Glutamatergic neuron (in vitro differentiated cells): ENCODE measurements around the gene NDUFB8. TPM values are rescaled to one million over a fixed set of nuclear protein-coding genes. Genes with fewer than 3 reads are reported as not detected.

ENCODE experiments used
- DNase-seq: peaks from one replicate; pipeline ENCODE4 v3.0.0; 2022
- H3K27ac Mint-ChIP-seq: one replicate; pipeline ENCODE4 v1.8.0; 2020; ENCODE audit warnings: mild to moderate bottlenecking, mixed read lengths, inconsistent platforms; ENCODE audit not compliant: unreplicated experiment
- H3K27me3 Mint-ChIP-seq: one replicate; pipeline ENCODE4 v1.8.0; 2020; ENCODE audit warnings: mild to moderate bottlenecking, moderate library complexity, mixed read lengths, inconsistent platforms; ENCODE audit not compliant: unreplicated experiment
- H3K36me3 Mint-ChIP-seq: one replicate; pipeline ENCODE4 v1.8.0; 2020; ENCODE audit warnings: mild to moderate bottlenecking, mixed read lengths, inconsistent platforms; ENCODE audit not compliant: unreplicated experiment
- H3K4me1 Mint-ChIP-seq: one replicate; pipeline ENCODE4 v1.8.0; 2020; ENCODE audit warnings: mild to moderate bottlenecking, low read depth, mixed read lengths, inconsistent platforms; ENCODE audit not compliant: unreplicated experiment
- H3K4me3 Mint-ChIP-seq: one replicate; pipeline ENCODE4 v1.8.0; 2020; ENCODE audit warnings: mild to moderate bottlenecking, mixed read lengths, inconsistent platforms; ENCODE audit not compliant: unreplicated experiment
- H3K9me3 Mint-ChIP-seq: one replicate; pipeline ENCODE4 v1.8.0; 2020; ENCODE audit warnings: mild to moderate bottlenecking, moderate library complexity, mixed read lengths, inconsistent platforms; ENCODE audit not compliant: unreplicated experiment
- total RNA-seq: library from RNA; stranded (reverse); fragmentation: NEBNext Ultra II Directional; extraction: Animal tissue kit (Norgen Biotek cat#: 25700); gene quantifications from one replicate; pipeline ENCODE4 v1.2.1, GENCODE V29; 2021; ENCODE audit not compliant: unreplicated experiment
- TF ChIP-seq, protein P1 (sequence below): fragments of 200-600 bp; sonication (generic); IDR thresholded peaks from one replicate; pipeline ENCODE4 v1.5.0; 2021; ENCODE audit not compliant: partially characterized antibody, unreplicated experiment

Gene NDUFB8
- total RNA-seq, 1 donor from 2014 or later = 284 TPM

DNA sequence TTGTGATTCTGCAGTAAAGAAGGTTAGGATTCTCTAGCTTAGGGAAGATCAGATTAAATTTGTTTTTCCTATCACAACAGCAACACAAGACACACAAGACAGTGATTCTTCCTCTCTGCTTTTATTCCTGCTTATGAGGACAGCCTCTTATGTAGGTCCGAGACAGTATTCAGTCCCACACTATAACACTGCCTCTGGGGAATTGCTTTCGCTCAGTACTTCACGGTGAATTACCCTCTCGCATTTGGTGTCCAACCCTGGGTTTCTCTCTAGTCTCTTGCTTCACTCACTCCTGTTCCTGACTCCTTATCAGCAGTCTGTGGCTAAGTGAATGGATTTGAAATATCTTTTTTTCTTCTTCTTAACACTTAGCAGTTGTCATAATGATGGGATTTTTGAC is 7.8 kb upstream of the NDUFB8 start:
- Mint-ChIP-seq H3K4me1 (peaks cover 12% of the 10 kb centered on the region), H3K36me3 (no peaks in the 10 kb centered on the region), H3K9me3 (no peaks in the 10 kb centered on the region), H3K27ac (no peak overlapping the region), H3K27me3 (no peaks in the 10 kb centered on the region), H3K4me3 (peak overlapping the region; percentile 68)
- no peak for DNase-seq
- TF ChIP-seq, protein P1, sequence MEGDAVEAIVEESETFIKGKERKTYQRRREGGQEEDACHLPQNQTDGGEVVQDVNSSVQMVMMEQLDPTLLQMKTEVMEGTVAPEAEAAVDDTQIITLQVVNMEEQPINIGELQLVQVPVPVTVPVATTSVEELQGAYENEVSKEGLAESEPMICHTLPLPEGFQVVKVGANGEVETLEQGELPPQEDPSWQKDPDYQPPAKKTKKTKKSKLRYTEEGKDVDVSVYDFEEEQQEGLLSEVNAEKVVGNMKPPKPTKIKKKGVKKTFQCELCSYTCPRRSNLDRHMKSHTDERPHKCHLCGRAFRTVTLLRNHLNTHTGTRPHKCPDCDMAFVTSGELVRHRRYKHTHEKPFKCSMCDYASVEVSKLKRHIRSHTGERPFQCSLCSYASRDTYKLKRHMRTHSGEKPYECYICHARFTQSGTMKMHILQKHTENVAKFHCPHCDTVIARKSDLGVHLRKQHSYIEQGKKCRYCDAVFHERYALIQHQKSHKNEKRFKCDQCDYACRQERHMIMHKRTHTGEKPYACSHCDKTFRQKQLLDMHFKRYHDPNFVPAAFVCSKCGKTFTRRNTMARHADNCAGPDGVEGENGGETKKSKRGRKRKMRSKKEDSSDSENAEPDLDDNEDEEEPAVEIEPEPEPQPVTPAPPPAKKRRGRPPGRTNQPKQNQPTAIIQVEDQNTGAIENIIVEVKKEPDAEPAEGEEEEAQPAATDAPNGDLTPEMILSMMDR = no peak

DNA sequence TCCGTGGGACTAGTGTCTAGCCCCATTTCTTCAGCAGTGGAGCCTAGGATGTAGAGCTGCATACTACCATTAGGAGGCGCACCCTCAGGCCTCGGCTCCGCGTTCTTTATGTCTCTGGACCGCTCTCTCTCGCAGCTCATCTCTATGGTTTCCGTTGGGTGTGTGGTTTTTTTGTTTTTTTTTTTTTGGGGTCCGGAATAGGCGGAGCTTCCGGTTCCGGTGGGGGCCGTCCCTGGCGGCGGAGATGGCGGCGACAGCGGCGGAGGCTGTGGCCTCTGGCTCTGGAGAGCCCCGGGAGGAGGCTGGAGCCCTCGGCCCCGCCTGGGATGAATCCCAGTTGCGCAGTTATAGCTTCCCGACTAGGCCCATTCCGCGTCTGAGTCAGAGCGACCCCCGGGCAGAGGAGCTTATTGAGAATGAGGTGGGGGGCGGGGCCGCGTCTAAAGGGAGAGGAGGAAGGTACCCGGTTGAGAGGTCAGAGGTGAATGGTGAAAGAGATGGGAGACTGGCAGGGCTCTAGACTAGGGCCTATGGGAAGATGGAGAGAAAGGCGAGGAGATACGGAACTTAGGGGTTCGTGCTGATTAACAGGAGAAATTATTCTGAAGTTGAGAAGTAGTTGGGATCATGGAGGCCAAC is 6.2 kb upstream of the NDUFB8 start, which contains the start of gene HIF1AN:
TSS of gene HIF1AN (plus strand) at position 229 of the 639 bp plus-strand sequence. CDS start at position 245, 16 bp downstream.
- peaks cover 12% of the 10 kb centered on the region for H3K4me1 Mint-ChIP-seq
- H3K4me3 Mint-ChIP-seq = no peak within 1 kb of the TSS
- TF ChIP-seq, protein P1 = peak; percentile 86
- no peak within 1 kb of the TSS for H3K27ac Mint-ChIP-seq
- peak; percentile 87 for DNase-seq
- H3K27me3 Mint-ChIP-seq = no peaks in the 10 kb centered on the region
- no peaks in the 10 kb centered on the region for H3K9me3 Mint-ChIP-seq
- H3K36me3 Mint-ChIP-seq = no peaks in the 10 kb centered on the region

DNA sequence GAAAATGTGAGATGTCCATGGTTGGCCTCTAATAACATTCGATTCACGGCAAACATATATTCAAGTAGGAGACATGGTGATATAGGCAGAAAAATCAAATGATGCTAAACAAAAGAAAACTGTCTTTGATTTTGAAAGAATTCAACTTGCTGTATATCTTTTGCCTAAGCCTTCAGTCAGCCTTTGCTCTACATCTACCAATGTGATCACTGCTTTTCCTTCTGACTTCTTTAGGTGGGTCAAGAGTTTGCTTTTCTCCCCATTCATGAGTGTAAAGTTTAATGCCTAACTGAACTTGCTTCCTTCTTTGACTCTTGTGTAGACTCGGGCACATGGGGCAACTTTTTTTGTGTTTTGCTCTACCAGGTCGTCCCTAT is 5.7 kb upstream of the NDUFB8 start:
- Mint-ChIP-seq H3K27me3 (peaks cover 1% of the 10 kb centered on the region), H3K27ac (no peak overlapping the region), H3K4me1 (peaks cover 12% of the 10 kb centered on the region), H3K36me3 (no peaks in the 10 kb centered on the region), H3K4me3 (no peak overlapping the region), H3K9me3 (no peaks in the 10 kb centered on the region)
- TF ChIP-seq, protein P1 = no peak
- DNase-seq = no peak

DNA sequence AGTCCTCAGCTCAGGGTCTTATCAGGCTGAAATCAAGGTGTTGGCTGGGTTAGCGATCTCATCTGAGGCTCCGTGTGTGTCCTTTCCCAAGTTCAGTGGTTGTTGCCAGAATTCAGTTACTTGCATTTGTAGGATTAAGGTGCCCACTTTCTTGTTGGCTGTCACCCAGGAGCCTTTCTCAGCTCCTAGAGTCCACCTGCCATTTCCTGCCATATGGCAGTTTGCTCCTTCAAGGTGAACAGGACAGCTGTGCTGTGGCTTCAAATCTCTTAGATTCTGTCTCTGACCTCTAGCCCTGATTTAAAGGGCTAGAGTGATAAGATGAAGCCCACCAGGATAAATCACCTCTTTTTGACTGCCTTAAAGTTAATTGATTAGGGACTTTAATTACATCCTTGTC is 5.1 kb upstream of the NDUFB8 start:
- H3K27me3 Mint-ChIP-seq = peaks cover 3% of the 10 kb centered on the region
- peaks cover 1% of the 10 kb centered on the region for H3K9me3 Mint-ChIP-seq
- H3K4me3 Mint-ChIP-seq = no peak overlapping the region
- TF ChIP-seq, protein P1 = no peak
- DNase-seq = no peak
- H3K27ac Mint-ChIP-seq = no peak overlapping the region
- H3K36me3 Mint-ChIP-seq = no peaks in the 10 kb centered on the region
- peaks cover 12% of the 10 kb centered on the region for H3K4me1 Mint-ChIP-seq

DNA sequence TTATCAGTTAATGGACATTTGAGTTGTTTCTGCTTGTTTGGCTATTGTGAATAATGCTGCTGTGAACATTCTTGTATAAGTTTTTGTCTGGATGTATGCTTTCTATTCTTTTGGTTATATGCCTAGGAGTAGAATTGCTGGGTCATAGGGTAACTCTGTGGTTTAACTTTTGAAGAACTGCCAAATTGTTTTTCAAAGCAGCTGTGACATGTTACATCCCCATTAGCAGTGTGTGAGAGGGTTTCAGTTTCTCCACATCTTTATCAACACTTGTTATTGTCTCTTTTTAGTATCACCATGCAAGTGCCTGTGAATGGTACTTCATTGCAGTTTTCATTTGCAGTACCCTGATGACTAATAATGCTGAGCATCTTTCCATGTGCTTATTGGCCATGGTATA is 2.1 kb upstream of the NDUFB8 start:
- no peak overlapping the region for H3K4me3 Mint-ChIP-seq
- H3K27me3 Mint-ChIP-seq = peaks cover 6% of the 10 kb centered on the region
- no peaks in the 10 kb centered on the region for H3K36me3 Mint-ChIP-seq
- no peak overlapping the region for H3K27ac Mint-ChIP-seq
- peaks cover 2% of the 10 kb centered on the region for H3K9me3 Mint-ChIP-seq
- no peak for DNase-seq
- TF ChIP-seq, protein P1 = no peak
- peaks cover 8% of the 10 kb centered on the region for H3K4me1 Mint-ChIP-seq
